NT2/D1 (cell line): ENCODE measurements around the gene STK24.

Experiments
- SUZ12 ChIP-seq: IDR thresholded peaks from 2 replicates; pipeline ENCODE4 v1.6.1; 2011; ENCODE audit not compliant: insufficient read length, insufficient read depth; ENCODE audit errors: extremely low read depth
- YY1 ChIP-seq: IDR thresholded peaks from 2 replicates; pipeline ENCODE4 v1.6.1; 2011; ENCODE audit not compliant: insufficient read length, insufficient read depth
- ZNF274 ChIP-seq: IDR thresholded peaks from 2 replicates; pipeline ENCODE4 v1.6.1; 2011; ENCODE audit warnings: mild to moderate bottlenecking, low read depth, low read length

- TF ChIP-seq YY1 = no peak
- no peak for TF ChIP-seq ZNF274
- TF ChIP-seq SUZ12 = no peak
These were observed 15.4 kb upstream of the STK24 start for GRCh38 chr13:98592362-98592732.
